Chondrocyte (in vitro differentiated cells): ENCODE data around the gene DGCR6. TPM values are rescaled to one million over a fixed set of nuclear protein-coding genes. Genes with fewer than 3 reads are reported as not detected.
A peak's percentile ranks its signal among the peaks of the same experiment; 100 is the strongest.
"Not testable (repeated sequence)": the region's sequence is repeated elsewhere in the genome, so short reads cannot be mapped to it uniquely, and the experiment has no call there.

Experiments
- DNase-seq: peaks from one replicate; pipeline ENCODE4 v3.0.0; 2021; ENCODE audit warnings: mixed read lengths, low spot score
- H3K27ac Mint-ChIP-seq: one replicate; pipeline ENCODE4 v1.8.0; 2021; ENCODE audit warnings: mild to moderate bottlenecking, moderate library complexity, mixed read lengths; ENCODE audit not compliant: unreplicated experiment
- H3K27me3 Mint-ChIP-seq: 2 replicates; pipeline ENCODE4 v1.8.0; 2021; ENCODE audit warnings: low read depth, mixed read lengths
- H3K36me3 Mint-ChIP-seq: 2 replicates; pipeline ENCODE4 v1.8.0; 2021; ENCODE audit warnings: low read depth, mixed read lengths
- H3K4me1 Mint-ChIP-seq: 2 replicates; pipeline ENCODE4 v1.8.0; 2021; ENCODE audit warnings: low read depth, mild to moderate bottlenecking, mixed read lengths
- H3K4me3 Mint-ChIP-seq: one replicate; pipeline ENCODE4 v1.8.0; 2021; ENCODE audit warnings: mild to moderate bottlenecking, moderate library complexity, mixed read lengths; ENCODE audit not compliant: unreplicated experiment
- H3K9me3 Mint-ChIP-seq: 2 replicates; pipeline ENCODE4 v1.8.0; 2021; ENCODE audit warnings: low read depth, mixed read lengths
- CTCF ChIP-seq: fragments of 200-600 bp; sonication (generic); IDR thresholded peaks from 2 replicates; pipeline ENCODE4 v1.5.0; 2021; ENCODE audit warnings: antibody characterized with exemption, mild to moderate bottlenecking, moderate library complexity
- total RNA-seq: library from RNA; stranded (reverse); gene quantifications from 3 replicates; pipeline ENCODE4 v1.2.1, GENCODE V29; 2021

DGCR6 gene
- total RNA-seq, 1 donor from 2014 or later = 5.4 TPM

- Mint-ChIP-seq H3K27me3 (no peaks in the 10 kb centered on the region), H3K4me3 (no peak overlapping the region), H3K36me3 (no peaks in the 10 kb centered on the region), H3K9me3 (no peaks in the 10 kb centered on the region), H3K27ac (no peak overlapping the region), H3K4me1 (no peaks in the 10 kb centered on the region)
- DNase-seq = no peak
- no peak for TF ChIP-seq CTCF
Measured at GRCh38 chr22:18906896-18907295, 776 bp downstream of the DGCR6 start.

GRCh38 chr22:18909556-18909955 is 3.4 kb downstream of the DGCR6 start:
- Mint-ChIP-seq H3K27me3 (no peaks in the 10 kb centered on the region), H3K4me1 (no peaks in the 10 kb centered on the region), H3K27ac (no peak overlapping the region), H3K9me3 (no peaks in the 10 kb centered on the region), H3K4me3 (no peak overlapping the region), H3K36me3 (no peaks in the 10 kb centered on the region)
- DNase-seq = peak; percentile 38
- TF ChIP-seq CTCF = no peak

- H3K9me3 Mint-ChIP-seq, H3K4me1 Mint-ChIP-seq, H3K27me3 Mint-ChIP-seq, H3K27ac Mint-ChIP-seq, DNase-seq, H3K4me3 Mint-ChIP-seq, H3K36me3 Mint-ChIP-seq: not testable (repeated sequence)
Measured at GRCh38 chr22:18911535-18911934, 5.4 kb downstream of the DGCR6 start.

GRCh38 chr22:18912264-18912946 is 6.3 kb downstream of the DGCR6 start:
- H3K4me1 Mint-ChIP-seq = not testable (repeated sequence)

DNA sequence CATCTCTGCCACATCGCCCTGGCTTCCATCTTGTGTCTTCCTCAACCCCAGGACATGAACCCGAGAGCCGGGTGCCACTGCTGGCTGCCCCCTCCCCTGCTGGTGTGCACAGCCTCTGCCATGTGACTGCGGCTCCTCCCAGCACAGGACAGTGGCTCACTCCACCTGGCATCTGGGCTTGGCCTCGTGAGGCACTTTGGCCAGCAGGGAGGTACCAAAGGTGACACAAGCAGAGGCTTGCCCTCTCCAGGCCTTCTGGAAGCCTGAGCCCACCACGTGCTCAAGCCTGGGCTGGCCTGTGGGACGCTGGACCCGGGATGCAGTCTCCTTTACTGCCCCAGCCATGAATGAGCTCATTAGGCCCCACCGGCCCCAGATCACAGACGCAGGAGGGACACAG is 8.4 kb downstream of the DGCR6 start:
- H3K27ac Mint-ChIP-seq, H3K27me3 Mint-ChIP-seq, H3K36me3 Mint-ChIP-seq, H3K9me3 Mint-ChIP-seq, DNase-seq, H3K4me1 Mint-ChIP-seq, H3K4me3 Mint-ChIP-seq: not testable (repeated sequence)

More at GRCh38 chr22:18912264-18912946, 6.3 kb downstream of the DGCR6 start:
- H3K27ac Mint-ChIP-seq, H3K36me3 Mint-ChIP-seq, H3K4me3 Mint-ChIP-seq, H3K9me3 Mint-ChIP-seq, H3K27me3 Mint-ChIP-seq, DNase-seq: not testable (repeated sequence)

- not testable (repeated sequence) for DNase-seq, H3K36me3 Mint-ChIP-seq, H3K9me3 Mint-ChIP-seq, H3K27ac Mint-ChIP-seq, H3K4me1 Mint-ChIP-seq, H3K27me3 Mint-ChIP-seq, H3K4me3 Mint-ChIP-seq
Measured at GRCh38 chr22:18915550-18915949, 9.4 kb downstream of the DGCR6 start.

DNA sequence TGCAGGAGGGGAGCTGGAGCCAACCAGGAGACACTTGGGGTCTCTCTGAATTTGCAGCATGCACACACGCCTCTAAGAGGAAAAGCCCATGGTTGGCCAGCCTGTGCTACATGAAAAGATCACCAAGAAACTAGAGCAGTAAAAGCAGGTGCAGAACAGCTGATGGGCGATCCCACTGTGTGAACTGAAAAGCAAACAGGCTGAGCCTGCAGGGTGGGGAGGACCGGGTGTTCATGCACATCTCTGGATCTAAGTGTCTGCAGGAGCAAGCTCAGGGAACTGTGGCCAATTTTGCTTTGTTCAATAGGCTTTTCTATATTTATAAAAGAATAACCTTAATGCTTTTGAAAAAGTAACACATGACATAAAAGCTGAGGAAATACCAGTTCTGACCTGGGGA is 11.7 kb downstream of the DGCR6 start:
- not testable (repeated sequence) for H3K4me1 Mint-ChIP-seq, H3K9me3 Mint-ChIP-seq, H3K4me3 Mint-ChIP-seq, H3K36me3 Mint-ChIP-seq, H3K27me3 Mint-ChIP-seq, H3K27ac Mint-ChIP-seq, DNase-seq

GRCh38 chr22:18920257-18920902 is 14.3 kb downstream of the DGCR6 start:
- H3K36me3 Mint-ChIP-seq, H3K4me1 Mint-ChIP-seq, H3K27ac Mint-ChIP-seq, H3K27me3 Mint-ChIP-seq, DNase-seq, H3K4me3 Mint-ChIP-seq, H3K9me3 Mint-ChIP-seq: not testable (repeated sequence)
